Tongue (tissue), 2 donors: ENCODE data around the gene PEF1. TPM values are rescaled to one million over a fixed set of nuclear protein-coding genes. Genes with fewer than 3 reads are reported as not detected.

Source experiments
- DNase-seq: peaks from one replicate; pipeline ENCODE4 v3.0.0-alpha.2; 2015
- total RNA-seq: library from RNA; depleted of rRNA; stranded (reverse); fragments of >200 nt; gene quantifications from one replicate; pipeline ENCODE4 v1.2.3, GENCODE V29; 2014

The PEF1 gene, protein sequence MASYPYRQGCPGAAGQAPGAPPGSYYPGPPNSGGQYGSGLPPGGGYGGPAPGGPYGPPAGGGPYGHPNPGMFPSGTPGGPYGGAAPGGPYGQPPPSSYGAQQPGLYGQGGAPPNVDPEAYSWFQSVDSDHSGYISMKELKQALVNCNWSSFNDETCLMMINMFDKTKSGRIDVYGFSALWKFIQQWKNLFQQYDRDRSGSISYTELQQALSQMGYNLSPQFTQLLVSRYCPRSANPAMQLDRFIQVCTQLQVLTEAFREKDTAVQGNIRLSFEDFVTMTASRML
- total RNA-seq, result 52.1 TPM

DNA sequence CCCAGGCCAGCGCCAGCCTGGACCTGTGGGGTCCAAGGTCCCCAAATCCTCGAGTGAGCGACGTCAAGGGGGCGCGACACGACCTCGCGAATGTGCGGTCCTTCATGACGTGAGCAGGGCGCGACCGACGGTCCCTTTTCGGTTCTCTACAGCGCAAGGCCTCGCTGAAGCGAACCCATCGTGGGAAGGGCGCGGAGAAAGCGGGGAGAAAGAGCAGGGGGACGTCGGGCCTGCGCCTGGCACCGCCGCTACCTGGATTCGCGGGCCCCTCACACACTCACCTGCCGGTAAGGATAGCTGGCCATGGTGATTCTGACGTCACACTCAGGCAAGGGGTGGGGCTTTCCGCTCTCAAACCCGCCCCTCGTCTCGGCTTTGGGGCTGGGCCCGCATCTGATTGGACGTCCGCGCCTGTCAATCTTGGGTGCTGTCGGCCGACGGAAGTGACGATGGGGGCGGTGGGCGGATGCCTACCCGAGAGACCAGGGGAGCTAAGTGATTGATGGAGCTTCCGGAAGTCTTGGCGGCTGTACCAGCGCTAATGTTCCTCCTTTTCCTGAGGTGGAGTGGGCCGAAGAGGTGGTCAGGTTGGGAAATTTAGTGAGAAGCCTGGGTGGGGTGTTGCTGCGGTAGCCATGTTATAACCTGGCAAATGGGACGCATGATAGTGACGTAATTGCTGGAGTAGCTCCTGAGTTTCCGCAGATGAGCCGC, at the start of gene PEF1:
TSS of gene PEF1 (minus strand) at position 317 of the 714 bp plus-strand sequence. CDS start at position 305, 12 bp downstream.
- DNase-seq, result peak; percentile 100

DNA sequence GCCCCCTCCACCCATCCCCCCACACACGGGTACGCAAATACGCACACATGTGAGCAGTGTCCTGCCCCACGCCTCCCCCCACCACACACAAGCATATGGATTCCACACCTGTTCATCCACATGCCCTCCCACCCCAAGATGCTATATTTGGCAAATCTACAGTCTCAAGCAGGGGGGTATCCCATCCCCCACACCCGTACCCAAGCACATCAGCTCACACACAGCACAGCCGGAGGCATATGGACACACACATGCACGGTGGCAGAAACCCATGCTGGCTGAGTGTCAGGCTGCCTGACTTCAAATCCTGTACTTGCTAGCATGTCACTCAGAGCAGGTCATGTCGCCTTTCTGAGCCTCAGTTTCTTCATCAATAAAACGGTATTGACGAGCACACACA, 48.6 kb upstream of the PEF1 start:
- DNase-seq, result peak; percentile 60

DNA sequence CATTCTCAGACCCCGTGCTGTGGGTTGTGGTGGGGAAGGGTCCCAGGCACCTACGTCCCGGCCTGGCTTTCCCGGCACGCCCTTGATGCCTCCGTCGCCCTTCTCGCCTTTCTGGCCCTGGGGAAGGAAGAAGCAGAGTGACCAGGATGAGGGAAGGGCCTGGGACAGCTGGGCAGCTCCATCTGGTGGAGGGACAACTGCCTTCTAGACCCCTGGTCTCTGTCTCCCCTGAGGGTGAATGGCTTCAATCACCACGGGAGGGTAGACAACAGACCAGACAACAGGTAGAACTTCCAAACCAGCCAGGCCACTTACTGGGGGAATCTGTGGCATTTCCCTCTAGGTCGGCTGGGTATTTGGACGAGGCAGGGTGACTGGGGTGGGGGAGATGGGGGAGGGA, 47.3 kb upstream of the PEF1 start:
- DNase-seq, result peak; percentile 36

DNA sequence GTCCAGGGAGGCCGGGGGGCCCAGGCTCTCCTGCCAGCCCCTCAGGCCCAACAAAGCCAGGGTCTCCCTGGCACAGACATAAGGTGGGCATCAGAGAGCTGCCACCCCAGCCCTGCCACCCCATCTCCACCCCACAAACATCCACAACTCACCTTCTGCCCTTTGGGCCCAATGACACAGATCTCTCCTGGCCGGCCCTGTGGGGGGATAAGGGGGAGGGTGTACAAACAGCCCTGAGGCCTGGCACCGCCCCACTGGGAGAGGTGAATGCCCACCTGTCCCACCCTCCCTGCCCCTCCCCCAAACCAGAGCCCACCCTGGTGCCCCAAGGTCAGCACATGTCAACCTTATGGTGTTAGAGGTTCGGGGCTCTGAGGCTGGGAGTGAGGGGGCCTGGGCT, 46.8 kb upstream of the PEF1 start:
- no peak for DNase-seq

DNA sequence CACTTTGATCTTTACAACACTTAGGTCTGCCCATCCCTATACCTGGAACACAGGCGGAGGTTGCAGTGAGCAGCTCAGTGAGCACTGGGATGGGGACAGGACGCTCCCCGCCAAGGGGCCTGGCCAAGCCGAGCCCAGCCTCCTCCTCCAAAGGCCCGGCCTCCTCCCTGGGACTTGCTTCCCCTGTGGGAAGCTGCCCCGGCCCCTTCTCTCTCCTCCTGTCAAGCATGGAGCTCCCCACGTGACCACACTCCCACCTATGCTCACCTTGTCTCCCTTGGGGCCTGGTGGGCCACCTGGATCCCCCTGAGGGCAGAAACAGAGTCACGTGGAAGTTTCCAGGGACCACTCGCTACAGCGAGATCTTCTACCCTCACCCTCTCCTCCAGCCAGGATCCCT, 46.2 kb upstream of the PEF1 start:
- DNase-seq, result no peak

DNA sequence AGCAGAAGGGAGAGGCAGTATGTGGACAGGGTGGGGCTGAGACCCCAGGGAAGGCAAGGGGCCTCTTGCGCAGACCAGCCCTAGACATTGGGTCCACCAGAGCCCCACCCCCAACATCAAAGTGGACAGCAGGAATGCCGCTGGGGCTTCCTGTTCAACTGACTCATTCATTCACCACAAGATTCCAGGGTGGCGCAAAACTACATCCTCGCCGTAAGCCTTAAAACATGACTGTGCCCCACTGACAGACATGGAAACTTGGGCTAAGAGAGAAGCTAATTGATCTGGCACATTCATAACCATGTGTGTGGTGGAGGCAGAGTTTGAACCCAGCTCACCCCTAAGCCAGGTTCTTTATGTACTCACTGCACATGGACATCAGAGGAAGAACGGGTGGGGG, 45.2 kb upstream of the PEF1 start:
- no peak for DNase-seq

DNA sequence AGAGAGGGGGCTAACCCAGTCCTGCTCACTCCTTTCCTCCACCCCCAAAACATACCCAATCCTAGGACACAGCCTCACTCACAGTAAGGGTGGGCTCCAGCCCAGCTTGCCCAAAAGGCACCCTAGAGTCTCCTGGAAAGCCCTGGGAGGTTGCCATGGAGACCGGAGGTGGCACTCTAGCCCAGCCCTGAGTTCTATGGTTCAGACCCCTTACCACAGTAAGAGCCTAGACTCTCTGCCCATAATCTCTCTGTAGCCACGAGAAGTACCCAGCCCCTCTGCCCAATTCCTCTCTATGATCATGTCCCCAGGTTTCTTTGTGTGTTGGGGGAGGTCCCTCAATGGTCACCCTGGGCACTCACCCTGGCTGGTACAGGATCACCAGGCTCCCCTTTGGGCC, 44.7 kb upstream of the PEF1 start:
- DNase-seq, result no peak

DNA sequence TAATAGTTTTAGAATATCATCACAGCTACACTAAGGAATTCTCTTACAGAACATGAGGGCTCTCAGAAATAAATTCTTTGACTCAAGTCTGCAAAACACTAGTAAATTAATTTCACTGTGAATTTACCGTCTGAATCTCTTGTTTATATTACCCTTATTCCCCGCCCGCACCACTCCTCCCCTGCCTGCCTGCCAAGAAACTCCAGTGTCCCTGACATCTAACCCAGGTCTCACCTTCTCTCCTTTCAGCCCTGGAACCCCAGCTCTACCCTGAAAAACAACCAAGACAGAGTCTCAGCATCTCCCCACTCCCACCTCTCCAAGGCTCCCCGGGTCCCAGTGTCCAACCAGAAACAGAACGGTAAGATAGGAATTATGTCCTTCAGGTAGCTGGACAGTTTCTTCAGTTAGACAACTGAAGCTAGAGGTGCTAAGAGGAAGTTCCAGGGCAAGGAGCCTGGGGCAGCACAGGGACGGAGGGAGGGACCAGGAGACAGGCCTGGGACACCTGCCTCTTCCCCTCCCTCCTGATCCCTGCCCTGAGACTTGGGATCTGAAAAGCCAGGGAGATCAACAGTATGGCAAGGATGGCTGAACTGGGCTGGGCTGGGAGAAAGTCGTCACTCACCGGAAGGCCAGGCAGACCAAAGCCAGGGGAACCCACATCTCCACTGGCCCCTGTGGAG, 43.7 kb upstream of the PEF1 start:
- DNase-seq, result no peak

DNA sequence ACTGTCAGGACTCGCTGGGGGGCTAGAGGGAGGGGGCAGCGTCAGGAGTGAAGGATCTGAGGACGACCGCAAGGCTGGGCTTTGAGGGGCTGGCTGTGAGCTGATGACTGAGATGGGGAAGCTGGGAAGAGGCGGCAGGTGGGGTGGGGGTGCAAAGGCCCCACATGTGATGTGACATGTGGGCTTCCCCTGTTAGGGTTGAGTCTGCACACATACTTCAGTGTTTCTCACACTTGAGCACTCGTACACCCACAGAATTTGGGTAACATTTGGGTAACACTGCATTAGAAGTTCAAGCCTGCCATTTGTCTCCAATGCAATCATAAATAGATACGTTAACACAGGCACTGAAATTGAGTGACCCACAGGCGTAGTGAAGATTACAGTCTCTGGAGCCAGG, 42.9 kb upstream of the PEF1 start:
- no peak for DNase-seq

DNA sequence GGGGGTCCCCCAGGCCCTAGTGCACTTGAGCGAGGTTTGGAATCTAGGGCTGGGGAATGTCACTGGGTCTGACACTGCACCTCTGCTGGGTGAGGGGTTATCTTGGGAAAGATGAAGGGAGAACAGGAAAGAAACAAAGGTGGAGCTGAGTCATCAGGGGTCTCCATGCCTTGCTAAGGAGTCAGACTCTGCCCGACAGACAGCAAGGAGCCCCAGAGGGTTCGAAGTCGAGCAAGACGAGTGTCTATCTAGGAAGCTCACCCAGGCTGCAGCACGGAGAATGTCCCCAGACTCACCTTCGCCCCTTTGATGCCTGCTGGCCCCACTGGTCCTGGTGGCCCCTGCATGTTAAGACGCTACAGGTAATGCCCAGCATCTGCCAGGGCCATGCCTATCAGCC, 41.1 kb upstream of the PEF1 start:
- DNase-seq, result no peak

DNA sequence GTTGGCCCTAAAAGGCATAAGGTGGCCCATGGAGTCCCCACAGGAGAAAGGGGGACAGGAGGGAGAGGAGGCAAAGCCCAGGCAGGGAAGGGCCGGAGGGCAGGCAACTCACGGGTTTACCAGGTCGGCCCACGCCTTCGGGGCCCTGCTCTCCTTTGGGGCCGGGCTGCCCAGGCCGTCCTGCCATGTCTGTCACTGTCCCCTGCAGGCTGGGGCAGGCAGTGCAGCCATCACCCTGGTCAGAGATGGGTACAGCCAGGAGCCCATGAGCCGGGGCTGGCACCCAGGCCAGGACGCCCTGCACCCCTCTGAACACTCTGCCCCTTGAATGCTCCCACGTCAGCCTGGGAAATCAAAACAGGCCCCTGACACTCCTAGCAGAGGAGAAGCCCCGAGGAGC, 39.3 kb upstream of the PEF1 start:
- DNase-seq, result no peak

DNA sequence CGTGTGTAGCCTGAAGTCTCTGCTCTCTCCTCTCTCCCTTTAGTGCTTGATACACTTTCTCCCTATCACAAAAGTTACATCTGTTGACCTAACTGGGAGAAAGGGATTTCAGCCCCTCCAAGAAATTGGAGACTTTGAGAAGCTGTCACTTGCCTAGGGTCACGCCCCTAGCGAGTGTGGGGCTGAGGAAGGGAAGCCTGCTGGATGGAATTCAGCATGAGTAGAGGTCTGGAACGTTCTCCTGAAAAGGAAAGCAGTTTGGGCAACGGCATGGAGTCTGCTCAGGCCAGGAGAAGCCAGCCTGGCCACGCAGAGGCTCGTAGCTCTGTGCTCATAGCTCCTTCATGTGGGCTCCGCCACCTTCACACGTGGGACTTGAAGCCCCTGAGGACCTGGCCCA, 36.7 kb upstream of the PEF1 start:
- no peak for DNase-seq

DNA sequence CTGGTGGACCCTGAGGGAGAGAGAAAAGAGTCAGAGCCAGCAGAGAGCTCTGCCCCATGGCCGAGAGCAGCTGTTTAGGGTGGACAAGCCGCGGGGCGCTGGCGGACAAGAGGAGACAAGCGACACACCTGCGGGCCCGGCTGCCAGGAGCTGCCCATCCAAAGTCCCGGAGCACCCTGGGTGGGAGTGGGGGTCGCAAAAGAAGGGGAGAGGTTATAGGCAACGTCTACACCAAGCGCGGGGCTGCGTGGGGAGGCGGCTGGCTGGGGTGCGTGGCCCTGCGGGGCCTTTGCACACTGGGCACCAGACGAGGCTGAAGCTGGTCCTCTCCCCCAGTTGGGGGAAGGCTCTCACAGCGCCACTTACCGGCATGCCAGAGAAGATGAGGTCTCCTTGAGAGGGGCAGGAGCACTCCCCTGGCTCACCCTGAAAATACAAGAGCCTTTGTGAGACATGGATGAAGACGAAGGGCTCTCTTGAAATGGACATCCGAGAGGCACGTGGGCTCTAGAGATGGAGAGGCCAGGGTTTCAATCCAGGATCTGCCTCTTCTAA, 35.1 kb upstream of the PEF1 start:
- DNase-seq, result no peak

DNA sequence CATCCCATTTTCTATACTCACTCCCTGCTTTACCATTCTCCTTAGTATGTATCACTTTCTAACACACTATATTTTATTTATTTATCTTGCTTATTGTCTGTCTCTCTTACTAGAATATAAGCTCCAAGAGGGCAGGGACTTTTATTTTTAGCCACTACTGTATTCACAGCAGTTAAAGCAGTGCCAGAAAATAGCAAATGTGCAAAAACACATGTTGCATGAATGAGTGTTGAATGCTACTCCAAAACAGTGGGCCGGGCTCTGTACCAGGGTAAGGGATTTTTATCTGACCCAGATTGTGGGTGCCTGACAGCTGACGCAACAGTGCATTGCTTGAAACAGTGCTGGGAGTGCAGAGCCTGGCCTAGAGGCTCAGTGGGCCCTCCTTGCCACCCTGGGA, 34.4 kb upstream of the PEF1 start:
- DNase-seq, result no peak

DNA sequence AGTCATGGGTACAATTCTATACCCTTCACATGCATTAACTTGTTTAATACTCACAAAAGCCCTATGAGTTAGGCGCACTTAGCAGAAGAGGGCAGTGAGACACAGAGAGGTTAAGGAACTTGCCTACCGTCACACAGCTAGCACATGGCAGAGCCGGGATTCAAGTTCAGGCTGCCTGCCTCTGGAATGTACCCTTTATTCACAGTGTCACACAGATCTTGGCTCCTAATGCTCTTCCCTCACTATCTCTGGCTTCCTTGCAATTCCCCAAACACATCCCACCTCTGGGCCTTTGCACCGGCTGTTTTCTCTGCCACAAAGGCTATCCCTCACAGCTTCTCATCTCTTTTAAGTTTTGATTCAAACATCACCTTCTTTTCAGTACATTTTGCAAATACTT, 34.0 kb upstream of the PEF1 start:
- DNase-seq, result no peak

DNA sequence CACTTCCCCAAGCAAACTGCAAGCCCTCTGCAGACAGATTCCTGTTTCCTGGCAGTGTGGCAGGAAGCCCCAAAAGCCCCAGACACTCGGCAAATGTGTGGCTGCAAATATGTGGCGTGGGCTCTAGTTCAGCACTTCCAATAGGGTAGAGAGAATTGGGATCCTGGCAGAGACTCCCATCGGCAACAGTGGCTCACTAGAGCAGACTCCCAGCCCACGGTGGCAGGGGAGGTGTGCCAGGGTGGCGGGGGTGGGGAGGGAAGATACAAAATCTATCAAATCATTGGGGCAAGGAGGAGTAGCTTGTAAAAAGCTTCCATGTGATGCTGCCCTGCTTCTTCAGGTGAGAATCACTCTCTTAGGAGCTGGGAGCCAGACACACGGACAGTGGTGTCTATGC, 33.3 kb upstream of the PEF1 start:
- no peak for DNase-seq

DNA sequence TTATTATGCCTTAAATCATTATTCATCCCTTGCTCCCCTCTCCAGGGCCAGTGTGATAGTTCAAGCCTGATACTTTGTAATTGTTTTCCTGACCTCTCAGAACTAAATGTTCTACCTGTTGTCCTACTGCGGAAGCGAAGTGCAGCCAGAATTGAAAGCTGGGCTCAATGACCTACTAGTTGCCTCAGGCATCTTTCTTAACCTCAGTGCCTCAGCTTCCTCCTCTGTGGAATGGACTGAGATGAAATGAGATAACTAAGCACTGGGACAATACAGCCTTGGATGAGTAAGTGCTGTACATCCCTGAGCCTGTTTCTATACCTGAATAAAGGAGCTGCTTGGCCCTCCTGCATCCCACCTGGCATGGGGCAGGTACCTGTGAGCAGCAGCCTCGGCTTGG, 32.7 kb upstream of the PEF1 start:
- DNase-seq, result no peak

DNA sequence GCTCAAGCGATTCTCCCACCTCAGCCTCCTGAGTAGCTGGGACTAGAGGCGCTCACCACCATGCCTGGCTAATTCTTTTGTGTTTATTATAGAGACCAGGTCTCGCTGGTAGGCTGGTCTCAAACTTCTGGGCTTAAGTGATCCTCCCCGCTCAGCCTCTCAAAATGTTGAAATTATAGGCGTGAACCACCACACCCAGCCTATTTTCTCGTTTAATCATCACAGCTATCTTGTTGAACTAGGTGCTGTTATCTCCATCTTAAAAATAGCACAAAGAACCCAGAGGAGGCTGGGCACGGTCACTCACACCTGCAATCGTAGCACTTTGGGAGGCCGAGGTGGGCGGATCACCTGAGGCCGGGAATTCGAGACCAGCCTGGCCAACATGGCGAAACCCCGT, 31.1 kb upstream of the PEF1 start:
- no peak for DNase-seq

DNA sequence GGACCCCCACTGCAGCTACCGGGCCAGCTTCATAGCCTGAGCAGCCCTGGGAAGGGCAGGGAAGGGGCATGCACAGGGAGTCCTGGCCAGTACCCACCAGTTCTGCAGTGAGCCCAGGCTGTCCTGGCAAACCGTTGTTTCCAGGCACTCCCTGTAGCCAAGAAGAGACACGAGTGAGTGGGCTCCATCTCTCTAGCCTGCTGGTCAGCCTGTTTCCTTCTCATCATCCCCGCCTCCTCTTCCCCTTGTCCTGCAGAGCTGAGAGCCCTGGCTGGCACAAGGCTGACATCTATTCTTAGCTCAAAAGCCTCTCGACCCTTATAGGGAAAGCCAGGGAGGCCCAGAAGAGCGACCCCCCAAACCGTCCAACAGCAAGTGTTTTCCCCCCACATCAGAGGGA, 30.5 kb upstream of the PEF1 start:
- peak; percentile 60 for DNase-seq

DNA sequence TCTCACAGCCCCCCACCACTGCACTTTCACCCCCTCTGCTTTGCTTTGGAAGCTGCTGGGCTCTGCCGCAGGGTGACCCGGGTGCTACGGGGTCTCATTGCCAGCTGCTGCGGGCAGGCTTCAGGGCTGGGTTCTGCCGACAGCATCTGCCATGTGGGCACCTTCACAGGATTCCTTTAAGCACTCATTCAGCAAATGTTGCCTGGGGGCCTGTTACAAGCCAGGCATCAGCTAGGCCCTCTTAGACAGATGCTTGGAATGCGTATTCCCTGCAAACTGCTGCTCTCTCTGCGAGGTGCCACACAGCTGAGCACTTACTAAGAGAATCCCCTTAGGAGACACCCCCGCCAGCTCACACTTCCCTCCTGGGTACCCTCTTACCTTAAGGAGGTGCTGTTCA, 29.9 kb upstream of the PEF1 start:
- peak; percentile 84 for DNase-seq

DNA sequence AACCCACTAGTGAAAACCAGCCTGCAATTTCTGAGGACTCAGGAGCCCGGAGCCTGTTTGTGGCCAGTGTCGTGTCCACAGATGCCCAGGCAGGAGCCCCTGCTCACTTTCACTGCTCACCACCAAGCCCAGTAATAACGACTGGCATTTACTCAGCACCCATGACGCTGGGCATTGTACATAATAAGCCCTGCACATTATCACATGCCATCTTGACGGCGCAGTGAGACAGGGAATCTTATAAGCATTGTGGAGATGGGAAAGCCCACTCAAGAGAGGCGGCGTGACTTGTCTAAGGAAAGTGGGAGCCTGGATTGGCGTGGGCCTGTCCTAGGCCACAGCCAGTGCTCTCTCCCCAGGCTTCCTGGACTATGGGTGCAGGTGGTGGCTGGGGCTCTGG, 28.8 kb upstream of the PEF1 start:
- DNase-seq, result no peak

DNA sequence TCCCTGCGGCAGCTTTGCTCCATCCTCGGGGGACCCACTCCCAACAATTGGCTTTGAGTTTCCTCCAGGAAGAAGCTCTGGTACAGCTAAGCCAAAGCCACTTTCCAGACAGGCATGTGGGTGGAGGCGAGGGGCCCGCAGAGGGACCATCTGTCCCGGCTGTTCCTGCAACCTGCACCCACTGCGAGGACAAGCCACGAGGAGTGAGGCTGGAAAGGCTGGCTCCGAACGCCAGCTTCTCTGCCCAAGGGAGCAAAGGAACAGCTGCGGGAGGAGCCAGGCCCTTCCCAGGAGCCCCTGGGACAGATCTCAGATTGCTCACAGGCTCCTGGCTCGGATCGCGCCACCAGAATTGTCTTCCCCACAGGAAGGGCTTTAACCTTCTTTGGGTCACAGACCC, 28.3 kb upstream of the PEF1 start:
- peak; percentile 86 for DNase-seq

DNA sequence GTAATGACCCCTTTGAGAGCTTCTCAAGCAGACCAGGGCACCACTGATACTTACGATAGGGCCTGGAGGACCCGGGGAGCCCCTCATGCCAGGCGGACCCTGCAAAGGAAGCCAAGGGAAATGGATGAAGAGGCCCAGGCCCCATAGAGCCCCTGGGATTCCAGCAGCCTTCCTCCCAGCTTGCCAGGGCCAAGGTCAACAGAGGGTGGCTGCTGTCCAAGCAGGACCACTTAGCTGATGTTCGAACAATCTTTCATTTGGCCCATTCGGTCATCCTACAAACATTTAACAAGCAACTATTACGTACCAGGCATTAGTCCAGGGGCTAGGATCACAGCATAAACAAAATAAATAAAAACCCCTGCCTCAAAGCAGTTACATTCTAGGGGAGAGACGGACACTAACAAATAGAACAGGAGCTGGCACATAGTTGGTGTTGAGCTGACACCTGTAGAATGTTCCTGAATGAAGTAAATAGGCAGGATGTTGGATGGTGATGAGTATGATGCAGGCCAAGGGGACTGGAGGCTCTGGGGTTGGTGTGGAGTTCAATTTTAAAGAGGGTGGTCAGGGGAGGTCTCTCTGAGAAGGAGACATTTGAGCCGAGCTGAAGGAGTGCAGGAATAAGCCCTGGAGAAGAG, 27.0 kb upstream of the PEF1 start:
- no peak for DNase-seq
